Cortex of kidney (tissue), 1 donor: Measurements from ENCODE around the gene SLC26A8.
"Not testable (repeated sequence)": the region's sequence is repeated elsewhere in the genome, so short reads cannot be mapped to it uniquely, and the experiment has no call there.

Source experiments
- DNase-seq: peaks from one replicate; lab custom pipeline; 2025; lab: John Stamatoyannopoulos, UW

SLC26A8 gene

DNA sequence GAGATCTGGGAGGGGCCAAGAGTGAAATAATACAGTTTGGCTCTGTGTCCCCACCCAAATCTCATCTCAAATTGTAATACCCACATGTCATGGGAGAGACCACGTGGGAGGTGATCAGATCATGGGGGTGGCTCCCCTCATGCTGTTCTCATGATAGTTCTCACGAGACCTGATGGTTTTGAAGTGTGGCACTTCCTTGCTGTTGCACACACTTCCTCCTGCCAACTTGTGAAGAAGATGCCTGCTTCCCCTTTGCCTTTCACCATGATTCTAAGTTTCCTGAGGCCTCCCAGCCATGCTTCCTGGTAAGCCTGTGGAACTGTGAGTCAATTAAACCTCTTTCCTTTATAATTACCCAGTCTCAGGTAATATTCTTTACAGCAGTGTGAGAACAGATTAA lies 114.9 kb downstream of the SLC26A8 start:
- DNase-seq: not testable (repeated sequence)

GRCh38 chr6:35908753-35909401 lies 115.6 kb downstream of the SLC26A8 start:
- DNase-seq: not testable (repeated sequence)

- no peak for DNase-seq
These were observed 116.7 kb downstream of the SLC26A8 start for GRCh38 chr6:35907750-35908149.

- no peak for DNase-seq
These were observed 118.0 kb downstream of the SLC26A8 start for GRCh38 chr6:35906499-35906846.

GRCh38 chr6:35905841-35906498 lies 118.5 kb downstream of the SLC26A8 start:
- no peak for DNase-seq

GRCh38 chr6:35905141-35905785 lies 119.2 kb downstream of the SLC26A8 start:
- DNase-seq: no peak

DNA sequence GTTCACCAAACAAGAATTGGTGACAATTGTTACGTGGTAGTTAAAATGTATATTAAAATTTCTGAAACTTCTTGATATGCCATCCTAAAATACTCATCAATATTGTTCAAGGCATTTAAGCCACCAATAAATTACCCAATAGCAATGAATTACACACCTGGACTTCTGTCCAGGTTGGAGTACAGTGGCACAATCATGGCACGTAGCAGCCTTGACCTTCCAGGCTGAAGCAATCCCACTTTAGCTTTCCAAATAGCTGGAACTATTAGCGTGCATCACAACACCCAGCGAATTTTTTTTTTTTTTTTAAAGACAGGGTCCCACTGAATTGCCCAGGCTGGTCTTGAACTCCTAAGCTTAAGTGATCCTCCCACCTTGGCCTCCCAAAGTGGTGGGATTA lies 120.8 kb downstream of the SLC26A8 start:
- no peak for DNase-seq

GRCh38 chr6:35900448-35900847 lies 124.0 kb downstream of the SLC26A8 start:
- DNase-seq: no peak

GRCh38 chr6:35898003-35898402 lies 126.4 kb downstream of the SLC26A8 start:
- no peak for DNase-seq

DNA sequence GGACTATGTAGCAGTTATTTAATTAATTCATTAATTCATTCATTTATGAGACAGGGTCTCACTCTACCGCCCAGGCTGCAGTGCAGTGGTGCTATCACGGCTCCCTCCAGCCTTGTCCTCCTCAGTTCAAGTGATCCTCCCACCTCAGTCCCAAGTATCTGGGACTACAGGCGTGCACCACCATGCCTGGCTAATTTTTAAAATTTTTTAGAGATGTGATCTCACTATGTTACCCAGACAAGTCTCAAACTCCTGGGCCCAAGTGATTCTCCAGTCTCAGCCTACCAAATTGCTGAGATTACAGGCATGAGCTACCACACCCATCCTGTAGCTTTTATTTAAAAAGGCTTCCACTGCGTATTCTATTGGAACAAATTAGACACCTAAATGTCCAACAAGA lies 127.0 kb downstream of the SLC26A8 start:
- DNase-seq: no peak

DNA sequence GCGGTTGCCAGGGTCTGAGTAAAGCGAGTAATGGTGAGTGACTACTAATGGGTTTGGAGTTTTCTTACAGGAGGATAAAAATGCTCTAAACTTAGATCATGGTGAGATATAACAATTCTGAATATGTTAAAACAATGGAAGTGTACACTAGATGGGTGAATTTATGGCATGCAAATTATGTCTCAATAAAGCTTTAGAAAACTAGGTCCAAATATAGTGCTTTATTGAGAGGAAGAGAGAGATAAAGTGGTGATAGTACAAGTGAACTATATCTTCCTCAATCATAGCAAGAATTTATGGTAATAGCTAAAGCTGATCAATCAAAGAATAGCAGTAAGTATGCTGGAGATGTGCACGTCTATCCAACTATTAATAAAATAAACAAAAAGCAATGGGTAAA lies 127.4 kb downstream of the SLC26A8 start:
- no peak for DNase-seq

GRCh38 chr6:35896228-35896627 lies 128.2 kb downstream of the SLC26A8 start:
- DNase-seq: no peak

DNA sequence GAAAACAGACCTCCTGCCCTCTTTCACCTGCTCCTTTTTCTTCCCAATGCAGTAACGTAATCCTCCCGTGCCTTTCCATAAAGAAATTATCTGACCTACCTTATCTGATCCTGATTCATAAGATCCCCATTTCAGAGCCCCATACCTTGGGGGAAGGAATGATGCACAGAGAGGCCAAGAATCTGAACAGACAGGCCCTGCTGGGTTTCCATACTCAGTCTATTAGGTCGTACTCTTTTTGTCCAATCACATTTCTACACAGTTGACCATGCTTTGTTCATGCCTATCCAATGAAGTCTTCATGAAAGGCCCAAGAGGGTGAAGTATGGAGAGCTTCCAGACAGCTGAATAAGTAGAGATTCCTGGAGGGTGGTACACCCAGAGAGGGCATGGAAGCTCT lies 128.9 kb downstream of the SLC26A8 start:
- DNase-seq: no peak

DNA sequence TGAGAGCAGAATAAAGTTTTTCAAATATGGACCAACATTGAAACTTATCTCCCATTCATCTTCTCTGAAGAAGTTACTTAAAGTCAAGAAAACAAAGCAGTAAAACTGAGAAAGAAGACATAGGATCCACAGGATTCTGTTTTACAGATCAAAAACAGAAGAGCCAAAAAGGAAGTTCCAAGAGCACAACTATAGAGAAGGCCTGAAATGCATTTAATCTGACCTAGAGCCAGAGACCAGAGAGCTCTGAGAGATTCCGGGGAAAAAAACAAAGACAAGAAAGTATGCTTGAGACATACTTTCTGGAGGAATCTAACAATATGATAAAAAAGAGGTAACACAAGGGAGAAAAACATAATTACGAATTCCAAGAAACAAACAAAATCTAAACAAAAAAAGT lies 129.7 kb downstream of the SLC26A8 start:
- DNase-seq: no peak
